Uterus (tissue), 4 donors: ENCODE results near the gene ANKRD6. TPM values are rescaled to one million over a fixed set of nuclear protein-coding genes. Genes with fewer than 3 reads are reported as not detected.
"Not testable (repeated sequence)": the region's sequence is repeated elsewhere in the genome, so short reads cannot be mapped to it uniquely, and the experiment has no call there.

Experiments
- DNase-seq, 2 donors: peaks; one replicate each; pipeline ENCODE4 v3.0.0-alpha.2; 2019 to 2020
- H3K27ac ChIP-seq, 2 donors: fragments of 200-600 bp; sonication (generic); 1 replicate in 1 of 2; 2 replicates in 1 of 2; pipeline ENCODE4 v1.5.1; 2016 to 2018
- H3K27me3 ChIP-seq, 2 donors: fragments of 200-600 bp; sonication (generic); one replicate each; pipeline ENCODE4 v1.5.1; 2018 to 2019; ENCODE audit warnings: control low read depth in 1 of 2
- H3K36me3 ChIP-seq, 2 donors: fragments of 200-600 bp; sonication (generic); one replicate each; pipeline ENCODE4 v1.5.1; 2019; ENCODE audit warnings: control low read depth in 1 of 2
- H3K4me1 ChIP-seq, 2 donors: fragments of 200-600 bp; sonication (generic); one replicate each; pipeline ENCODE4 v1.5.1; 2018 to 2019; ENCODE audit warnings: control low read depth in 1 of 2
- H3K4me3 ChIP-seq, 2 donors: fragments of 200-600 bp; sonication (generic); 1 replicate in 1 of 2; 2 replicates in 1 of 2; pipeline ENCODE4 v1.5.1; 2018 to 2019; ENCODE audit warnings: mild to moderate bottlenecking in 1 of 2
- H3K9me3 ChIP-seq, 2 donors: fragments of 200-600 bp; sonication (generic); one replicate each; pipeline ENCODE4 v1.5.1; 2019; ENCODE audit warnings: control low read depth in 1 of 2
- POLR2A ChIP-seq, 2 donors: fragments of 450-650 bp; IDR thresholded peaks; one replicate each; pipeline ENCODE4 v1.6.1; 2016; ENCODE audit warnings: antibody characterized with exemption in 2 of 2, mild to moderate bottlenecking in 1 of 2, moderate library complexity in 1 of 2
- intact Hi-C: fragments of 100-400 bp; cut with DNase I; formaldehyde crosslinking; loops from one replicate; pipeline ENCODE4 v1.15.1; 2023; ENCODE audit warnings: low total_unique reads
- total RNA-seq, 4 donors: library from RNA; depleted of rRNA in 3 of 4; stranded (reverse); fragments of >200 nt in 3 of 4; gene quantifications; one replicate each; pipeline versions ENCODE4 v1.1.0 to v1.2.4, GENCODE V29; 2014 to 2023
- TF ChIP-seq, protein P1 (sequence below), 4 experiments: fragments of 200-600 bp in 2 of 4; fragments of 450-650 bp in 2 of 4; sonication (generic) in 2 of 4; IDR thresholded peaks; one replicate each; pipeline ENCODE4 v1.5.1; 2016 to 2019; ENCODE audit warnings: antibody characterized with exemption in 4 of 4, mild to moderate bottlenecking in 2 of 4, moderate library complexity in 1 of 4
- donor health status: DM: yes; HTN: yes; CAD: no.

Gene ANKRD6
- total RNA-seq, 4 donors from 2014 or later = 6.7 to 32.6 (median 24.5) TPM

DNA sequence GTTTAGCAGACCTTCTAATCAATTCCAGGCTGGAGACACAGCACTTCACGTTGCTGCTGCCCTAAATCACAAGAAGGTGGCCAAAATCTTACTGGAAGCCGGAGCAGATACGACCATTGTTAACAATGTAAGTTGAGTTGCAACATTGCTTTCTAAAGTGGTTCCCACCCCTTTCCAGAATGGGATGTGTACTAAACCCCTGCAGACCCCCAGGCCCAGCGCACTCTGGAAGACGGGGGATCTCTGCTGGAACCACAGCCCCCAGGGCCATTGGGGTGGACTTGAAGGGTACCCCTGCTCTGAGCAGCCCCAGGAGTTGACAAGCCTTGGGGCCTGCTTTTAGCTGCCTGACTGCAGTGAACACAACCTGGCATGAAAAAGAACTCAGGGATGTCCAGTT is 183.6 kb downstream of the ANKRD6 start:
- H3K36me3 ChIP-seq = no peaks in the 10 kb centered on the region

DNA sequence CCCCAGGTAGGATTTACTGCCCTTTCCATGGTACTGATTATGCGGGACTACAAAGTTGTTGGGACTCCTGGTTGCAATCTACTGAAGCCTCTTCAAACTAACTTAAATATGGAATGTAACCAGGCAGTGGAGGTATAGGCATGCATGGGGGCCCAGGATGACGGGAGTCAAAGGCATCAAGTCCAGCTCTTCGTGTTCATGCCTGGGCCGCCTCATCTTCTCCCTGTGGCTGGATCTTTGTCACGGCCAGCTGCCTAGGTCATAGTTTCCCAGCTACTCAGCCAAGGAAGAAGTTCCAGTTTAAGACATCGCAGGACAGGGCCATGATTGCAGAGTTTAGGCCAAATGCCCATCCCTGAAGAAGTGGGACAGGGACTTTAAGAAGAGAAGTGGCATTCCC is 185.1 kb downstream of the ANKRD6 start:
- H3K36me3 ChIP-seq = no peaks in the 10 kb centered on the region
- no peaks in the 10 kb centered on the region for H3K9me3 ChIP-seq
- no peak overlapping the region for H3K4me3 ChIP-seq

More for the DNA sequence above, 183.6 kb downstream of the ANKRD6 start:
- Histone ChIP-seq H3K27me3 (no peaks in the 10 kb centered on the region), H3K4me1 (no peaks in the 10 kb centered on the region), H3K9me3 (no peaks in the 10 kb centered on the region), H3K4me3 (no peak overlapping the region), H3K27ac (no peak overlapping the region)
- TF ChIP-seq, protein P1, sequence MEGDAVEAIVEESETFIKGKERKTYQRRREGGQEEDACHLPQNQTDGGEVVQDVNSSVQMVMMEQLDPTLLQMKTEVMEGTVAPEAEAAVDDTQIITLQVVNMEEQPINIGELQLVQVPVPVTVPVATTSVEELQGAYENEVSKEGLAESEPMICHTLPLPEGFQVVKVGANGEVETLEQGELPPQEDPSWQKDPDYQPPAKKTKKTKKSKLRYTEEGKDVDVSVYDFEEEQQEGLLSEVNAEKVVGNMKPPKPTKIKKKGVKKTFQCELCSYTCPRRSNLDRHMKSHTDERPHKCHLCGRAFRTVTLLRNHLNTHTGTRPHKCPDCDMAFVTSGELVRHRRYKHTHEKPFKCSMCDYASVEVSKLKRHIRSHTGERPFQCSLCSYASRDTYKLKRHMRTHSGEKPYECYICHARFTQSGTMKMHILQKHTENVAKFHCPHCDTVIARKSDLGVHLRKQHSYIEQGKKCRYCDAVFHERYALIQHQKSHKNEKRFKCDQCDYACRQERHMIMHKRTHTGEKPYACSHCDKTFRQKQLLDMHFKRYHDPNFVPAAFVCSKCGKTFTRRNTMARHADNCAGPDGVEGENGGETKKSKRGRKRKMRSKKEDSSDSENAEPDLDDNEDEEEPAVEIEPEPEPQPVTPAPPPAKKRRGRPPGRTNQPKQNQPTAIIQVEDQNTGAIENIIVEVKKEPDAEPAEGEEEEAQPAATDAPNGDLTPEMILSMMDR (IDR thresholded peaks at IDR 0.05) = no peak
- TF ChIP-seq POLR2A (IDR thresholded peaks at IDR 0.05) = no peak
- intact Hi-C loops = no loop called here
- no peak for DNase-seq

DNA sequence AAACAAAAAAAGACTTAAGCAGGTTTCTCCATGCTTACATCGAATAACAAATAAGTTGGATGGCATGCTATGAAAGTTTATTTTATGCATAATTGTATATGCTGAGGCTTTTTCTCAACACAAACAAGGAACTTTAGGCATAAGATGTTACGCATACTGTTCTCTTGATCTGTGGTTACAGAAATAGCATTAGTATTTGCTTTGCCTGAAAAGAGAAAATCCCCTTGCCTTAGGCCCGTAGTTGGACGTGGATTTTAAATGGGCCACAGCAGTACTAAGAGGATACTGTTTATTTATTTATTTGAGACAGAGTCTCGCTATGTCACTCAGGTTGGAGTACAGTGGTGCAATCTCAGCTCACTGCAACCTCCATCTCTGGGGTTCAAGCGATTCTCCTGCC is 186.6 kb downstream of the ANKRD6 start:
- Histone ChIP-seq H3K27me3 (no peaks in the 10 kb centered on the region), H3K36me3 (no peaks in the 10 kb centered on the region), H3K27ac (no peak overlapping the region), H3K4me1 (no peaks in the 10 kb centered on the region), H3K9me3 (no peaks in the 10 kb centered on the region), H3K4me3 (no peak overlapping the region)
- no peak for DNase-seq
- TF ChIP-seq, protein P1 (IDR thresholded peaks at IDR 0.05) = no peak
- TF ChIP-seq POLR2A (IDR thresholded peaks at IDR 0.05) = no peak
- intact Hi-C loops = no loop called here

More for the DNA sequence above, 185.1 kb downstream of the ANKRD6 start:
- no peak for TF ChIP-seq POLR2A (IDR thresholded peaks at IDR 0.05)
- TF ChIP-seq, protein P1 (IDR thresholded peaks at IDR 0.05) = no peak
- Histone ChIP-seq H3K27ac (no peak overlapping the region), H3K27me3 (no peaks in the 10 kb centered on the region), H3K4me1 (no peaks in the 10 kb centered on the region)
- no peak for DNase-seq
- intact Hi-C loops = no loop called here

DNA sequence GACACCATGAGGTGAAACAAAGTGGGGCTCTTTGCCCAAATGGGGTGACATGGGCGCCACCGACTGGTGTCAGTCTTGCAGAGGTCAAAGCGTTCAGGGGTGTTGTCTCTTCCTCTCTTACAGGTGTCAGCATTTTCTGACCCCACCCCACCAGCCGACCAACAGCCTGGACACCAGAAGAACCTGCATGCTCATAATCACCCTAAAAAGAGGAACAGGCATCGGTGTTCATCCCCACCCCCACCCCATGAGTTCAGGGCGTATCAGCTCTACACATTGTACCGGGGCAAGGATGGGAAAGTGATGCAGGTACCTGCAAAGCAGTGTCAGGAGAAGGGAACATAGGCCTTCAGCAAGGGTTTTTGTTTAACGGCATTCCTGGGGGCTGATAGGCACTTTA is 190.8 kb downstream of the ANKRD6 start:
- Histone ChIP-seq H3K4me1 (no peaks in the 10 kb centered on the region), H3K4me3 (no peak overlapping the region), H3K9me3 (no peaks in the 10 kb centered on the region), H3K27me3 (no peaks in the 10 kb centered on the region), H3K36me3 (no peaks in the 10 kb centered on the region), H3K27ac (no peak overlapping the region)
- TF ChIP-seq, protein P1 (IDR thresholded peaks at IDR 0.05) = no peak
- TF ChIP-seq POLR2A (IDR thresholded peaks at IDR 0.05) = no peak
- DNase-seq = no peak
- intact Hi-C loops = no loop called here

DNA sequence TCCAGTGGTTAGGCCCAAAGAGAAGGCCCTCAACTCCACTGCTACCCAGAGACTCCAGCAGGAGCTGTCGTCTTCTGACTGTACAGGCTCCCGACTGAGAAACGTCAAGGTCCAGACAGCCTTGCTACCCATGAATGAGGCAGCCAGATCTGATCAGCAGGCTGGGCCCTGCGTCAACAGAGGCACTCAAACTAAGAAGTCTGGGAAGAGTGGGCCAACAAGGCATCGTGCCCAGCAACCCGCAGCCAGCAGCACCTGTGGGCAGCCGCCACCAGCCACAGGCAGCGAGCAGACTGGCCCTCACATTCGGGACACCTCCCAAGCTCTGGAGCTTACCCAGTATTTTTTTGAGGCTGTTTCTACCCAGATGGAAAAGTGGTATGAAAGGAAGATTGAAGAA is 197.5 kb downstream of the ANKRD6 start:
- Histone ChIP-seq H3K36me3 (no peaks in the 10 kb centered on the region), H3K27me3 (no peaks in the 10 kb centered on the region), H3K4me3 (no peak overlapping the region), H3K9me3 (no peaks in the 10 kb centered on the region), H3K4me1 (no peaks in the 10 kb centered on the region), H3K27ac (no peak overlapping the region)
- TF ChIP-seq, protein P1 (IDR thresholded peaks at IDR 0.05) = no peak
- TF ChIP-seq POLR2A (IDR thresholded peaks at IDR 0.05) = no peak
- no peak for DNase-seq
- intact Hi-C loops = no loop called here

DNA sequence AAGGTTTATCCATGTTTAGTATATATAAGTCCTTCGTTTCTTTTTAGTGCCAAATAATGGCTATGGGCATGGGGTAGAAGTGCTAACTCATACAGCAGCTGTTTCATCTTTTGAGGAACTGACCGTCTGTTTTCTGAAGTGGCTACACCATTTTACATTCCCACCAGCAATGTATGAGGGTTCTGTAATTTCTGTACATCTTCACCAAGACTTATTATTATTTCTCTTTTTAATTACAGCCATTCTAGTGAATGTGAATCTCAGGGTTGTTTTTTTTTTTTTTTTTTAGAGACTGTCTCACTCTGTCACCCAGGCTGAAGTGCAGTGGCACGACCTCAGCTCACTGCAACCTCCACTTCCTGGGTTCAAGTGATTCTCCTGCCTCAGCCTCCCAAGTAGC is 203.5 kb downstream of the ANKRD6 start:
- H3K4me1 ChIP-seq, intact Hi-C loops, H3K4me3 ChIP-seq: not testable (repeated sequence)

More for the DNA sequence above, 203.5 kb downstream of the ANKRD6 start:
- H3K27me3 ChIP-seq, H3K36me3 ChIP-seq, H3K9me3 ChIP-seq, H3K27ac ChIP-seq, DNase-seq: not testable (repeated sequence)
